Measurements from ENCODE around the gene SRCIN1.

The SRCIN1 gene

DNA sequence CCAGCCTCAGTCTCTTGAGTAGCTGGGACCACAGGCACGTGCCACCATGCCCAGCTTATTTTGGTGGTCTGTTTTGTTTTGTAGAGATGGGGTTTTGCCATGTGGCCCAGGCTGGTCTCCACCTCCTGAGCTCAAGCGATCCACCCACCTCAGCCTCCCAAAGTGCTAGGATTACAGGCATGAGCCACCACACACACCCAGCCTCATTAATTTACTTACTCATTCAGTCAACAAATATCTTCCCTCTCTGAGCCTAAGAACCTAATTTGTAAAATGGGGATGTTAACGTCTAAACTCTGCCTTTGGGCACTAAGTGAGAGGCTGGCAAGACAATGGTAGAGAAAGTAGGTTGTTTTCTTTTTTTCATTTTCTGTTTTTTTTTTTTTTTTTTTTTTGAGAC lies 22.6 kb downstream of the SRCIN1 start:
- no peak for DNase-seq (ENCODE audit: low spot score)

DNA sequence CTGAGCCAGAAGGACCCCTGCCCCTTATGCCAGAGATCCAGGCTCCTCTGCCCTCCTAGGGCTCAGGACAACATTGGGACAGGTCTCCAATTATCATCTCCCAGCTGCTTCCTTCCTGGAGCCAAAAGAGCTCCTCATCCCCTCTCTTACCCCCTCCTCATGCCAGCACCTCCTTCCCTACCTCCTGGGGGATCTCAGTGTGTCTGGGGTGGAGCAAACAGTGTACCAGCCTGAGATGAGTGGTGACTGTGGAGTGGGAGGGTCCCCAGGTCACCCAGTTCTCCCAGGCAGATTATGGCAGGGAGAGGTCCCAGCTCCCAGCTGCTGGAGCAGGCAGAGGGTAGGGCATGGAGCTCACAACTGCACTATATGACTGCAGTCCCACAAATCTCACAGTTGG lies 23.7 kb downstream of the SRCIN1 start:
- no peak for DNase-seq (ENCODE audit: low spot score)

- DNase-seq (ENCODE audit: low spot score) = peak; percentile 74
Observed at GRCh38 chr17:38579934-38580333, 25.8 kb downstream of the SRCIN1 start.

DNA sequence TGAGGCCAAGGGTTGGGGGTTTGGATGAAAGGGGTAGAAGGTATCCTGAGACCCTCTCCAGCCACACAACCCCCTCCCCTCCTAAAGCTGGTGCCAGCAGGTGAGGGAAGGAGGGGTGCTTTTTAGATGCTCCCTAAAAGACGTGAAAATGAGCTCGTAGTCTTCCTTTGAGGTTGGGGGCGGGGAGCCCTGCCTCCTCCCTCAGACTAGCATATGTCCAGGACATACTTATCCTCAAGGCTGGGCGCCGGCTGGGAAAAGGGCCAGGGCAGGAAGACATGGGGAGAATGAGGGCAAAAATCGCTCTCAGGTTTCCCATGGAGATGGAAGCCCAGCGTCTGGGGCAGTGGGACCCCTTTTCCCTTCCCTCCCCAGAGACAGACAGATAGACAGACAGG lies 26.7 kb downstream of the SRCIN1 start:
- DNase-seq (ENCODE audit: low spot score) = no peak

DNA sequence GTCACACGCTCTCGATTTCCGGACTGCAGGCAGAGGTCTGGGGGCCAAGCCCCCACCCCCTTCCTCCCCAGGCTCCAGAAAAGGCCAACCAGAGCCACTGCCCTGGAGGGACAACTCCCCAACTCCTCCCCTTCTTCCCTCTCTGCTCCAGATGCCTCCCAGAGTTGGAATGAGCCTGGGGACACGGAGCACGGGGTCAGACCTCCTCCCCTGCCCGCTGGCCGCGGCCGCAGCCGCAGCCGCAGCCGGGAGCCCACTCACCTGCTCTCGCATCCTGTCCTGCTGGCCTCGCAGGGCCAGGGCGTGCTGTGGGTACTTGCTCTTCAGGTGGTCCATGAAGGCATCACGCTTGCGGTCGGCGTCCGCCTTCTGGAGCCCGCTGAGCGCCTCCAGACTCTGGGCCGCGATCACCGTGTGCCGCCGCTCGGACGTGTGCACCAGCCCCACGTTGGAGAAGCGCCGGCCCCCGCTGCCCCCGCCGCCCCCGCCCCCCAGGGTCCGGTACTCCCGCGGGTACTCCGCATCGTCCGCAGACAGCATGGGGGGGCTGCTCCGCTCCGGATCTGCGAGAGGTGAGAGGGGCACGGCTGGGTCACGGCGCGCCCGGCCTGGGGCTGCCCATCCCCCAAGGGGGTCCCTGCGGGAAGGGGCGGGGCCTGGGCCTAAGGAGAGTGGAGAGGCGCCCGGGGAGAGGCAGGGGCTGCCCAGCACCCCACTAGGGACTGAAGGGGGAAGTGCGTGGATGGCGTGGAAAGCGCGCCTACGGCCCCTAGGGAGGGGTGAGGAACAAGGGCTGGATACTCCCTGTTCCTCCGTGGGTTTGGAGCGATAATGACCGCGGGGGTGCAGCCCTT lies 27.3 kb downstream of the SRCIN1 start:
- DNase-seq (ENCODE audit: low spot score) = no peak

DNA sequence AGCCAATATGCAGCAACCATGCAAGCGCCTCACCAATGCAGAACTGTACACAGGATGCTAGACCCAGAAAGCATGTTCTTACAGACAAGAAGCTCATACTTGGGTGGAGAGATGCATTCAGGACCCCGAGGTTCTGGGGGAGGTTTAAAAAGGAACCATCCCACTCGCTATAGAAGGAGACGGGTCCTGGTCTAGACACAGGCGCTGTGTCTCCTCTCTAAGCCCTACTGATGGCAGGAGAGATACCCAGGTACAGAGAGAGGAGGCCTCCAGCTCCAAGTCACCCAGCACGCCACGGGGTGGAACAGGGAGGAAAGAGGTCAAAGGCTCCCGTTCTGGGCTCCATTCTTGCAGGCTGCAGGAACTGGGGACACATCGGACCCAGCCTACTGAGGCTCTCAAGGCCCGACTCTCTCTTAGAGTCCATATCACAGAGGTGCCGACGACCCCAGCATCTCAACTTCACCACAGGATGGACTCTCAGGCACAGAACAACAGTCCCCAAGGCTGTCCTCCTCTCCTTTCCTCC lies 28.0 kb downstream of the SRCIN1 start:
- DNase-seq (ENCODE audit: low spot score) = no peak

GRCh38 chr17:38577244-38577643 lies 28.5 kb downstream of the SRCIN1 start:
- DNase-seq (ENCODE audit: low spot score) = no peak

DNA sequence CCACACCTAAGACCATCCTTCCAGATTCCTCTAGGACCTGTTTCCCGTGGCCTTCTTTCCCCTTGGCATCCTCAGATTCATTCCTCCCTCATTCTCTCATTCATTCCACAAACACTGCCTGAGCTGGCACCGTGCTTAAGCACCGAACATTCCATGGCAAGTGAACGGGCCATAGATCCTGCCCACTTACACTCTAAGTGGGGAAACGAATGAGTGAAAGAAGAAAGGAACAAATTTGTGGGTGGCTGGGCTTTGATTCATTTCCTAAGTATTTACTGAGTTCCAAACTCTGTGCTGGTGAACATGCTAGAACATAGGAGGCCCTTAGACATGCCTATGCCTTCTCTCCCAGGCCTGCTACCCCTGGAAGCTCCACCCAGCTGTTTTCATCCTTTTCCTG lies 30.0 kb downstream of the SRCIN1 start:
- DNase-seq (ENCODE audit: low spot score) = no peak

DNA sequence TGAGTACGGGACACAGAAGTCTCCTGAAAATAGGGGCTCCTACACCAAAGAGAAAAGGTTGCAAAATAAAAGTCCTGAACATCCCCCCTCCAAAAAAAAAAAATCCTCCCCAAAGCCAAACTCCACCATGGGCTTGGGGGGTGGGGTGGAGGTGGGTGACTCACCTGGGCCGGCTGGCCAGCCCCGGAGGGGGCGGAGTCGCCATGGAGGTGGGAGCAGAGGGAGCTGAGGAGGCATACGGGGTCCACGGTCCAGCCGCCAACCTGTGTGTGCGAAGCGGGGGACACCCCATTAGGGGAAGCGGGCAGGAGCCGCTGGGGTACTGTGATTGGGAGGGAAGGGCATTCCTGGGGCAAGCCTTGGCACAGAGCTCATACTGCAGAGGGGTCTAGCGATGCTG lies 31.0 kb downstream of the SRCIN1 start:
- no peak for DNase-seq (ENCODE audit: low spot score)

DNA sequence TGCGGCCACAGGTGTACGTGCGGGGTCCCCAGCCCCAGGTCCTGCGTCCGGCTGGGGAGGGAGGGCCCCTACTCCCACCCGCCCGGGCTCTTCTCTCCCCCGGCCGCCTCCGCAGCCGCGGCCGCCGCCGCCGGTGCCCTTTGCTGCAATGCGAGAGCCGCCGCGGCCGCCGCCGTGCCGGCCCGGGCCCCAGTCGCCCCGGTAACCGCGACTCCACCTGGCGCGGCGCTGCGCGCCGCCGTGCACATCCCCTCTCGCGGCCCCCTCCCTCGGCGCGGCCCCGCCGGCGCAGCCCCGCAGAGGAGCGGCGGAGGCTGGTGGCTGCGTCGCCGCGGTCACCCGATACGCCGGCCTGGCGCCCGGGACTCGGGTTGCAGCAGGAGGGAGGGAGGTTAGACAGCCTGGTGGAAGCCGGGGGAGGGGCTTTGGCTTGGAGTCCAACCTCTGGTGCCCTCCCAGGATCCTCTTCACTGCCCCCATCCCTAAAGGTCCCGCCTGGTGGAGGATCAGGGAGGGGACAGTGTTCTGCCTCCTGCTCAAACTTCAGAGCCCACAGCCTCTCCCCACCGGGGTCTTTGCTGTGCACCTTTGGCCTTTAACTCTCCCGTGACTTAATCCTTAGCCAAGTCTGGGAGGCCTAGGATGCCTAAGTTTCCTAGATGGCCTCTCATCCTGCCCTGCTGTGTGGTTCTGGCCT lies 32.9 kb downstream of the SRCIN1 start:
- DNase-seq (ENCODE audit: low spot score) = peak; percentile 82

DNA sequence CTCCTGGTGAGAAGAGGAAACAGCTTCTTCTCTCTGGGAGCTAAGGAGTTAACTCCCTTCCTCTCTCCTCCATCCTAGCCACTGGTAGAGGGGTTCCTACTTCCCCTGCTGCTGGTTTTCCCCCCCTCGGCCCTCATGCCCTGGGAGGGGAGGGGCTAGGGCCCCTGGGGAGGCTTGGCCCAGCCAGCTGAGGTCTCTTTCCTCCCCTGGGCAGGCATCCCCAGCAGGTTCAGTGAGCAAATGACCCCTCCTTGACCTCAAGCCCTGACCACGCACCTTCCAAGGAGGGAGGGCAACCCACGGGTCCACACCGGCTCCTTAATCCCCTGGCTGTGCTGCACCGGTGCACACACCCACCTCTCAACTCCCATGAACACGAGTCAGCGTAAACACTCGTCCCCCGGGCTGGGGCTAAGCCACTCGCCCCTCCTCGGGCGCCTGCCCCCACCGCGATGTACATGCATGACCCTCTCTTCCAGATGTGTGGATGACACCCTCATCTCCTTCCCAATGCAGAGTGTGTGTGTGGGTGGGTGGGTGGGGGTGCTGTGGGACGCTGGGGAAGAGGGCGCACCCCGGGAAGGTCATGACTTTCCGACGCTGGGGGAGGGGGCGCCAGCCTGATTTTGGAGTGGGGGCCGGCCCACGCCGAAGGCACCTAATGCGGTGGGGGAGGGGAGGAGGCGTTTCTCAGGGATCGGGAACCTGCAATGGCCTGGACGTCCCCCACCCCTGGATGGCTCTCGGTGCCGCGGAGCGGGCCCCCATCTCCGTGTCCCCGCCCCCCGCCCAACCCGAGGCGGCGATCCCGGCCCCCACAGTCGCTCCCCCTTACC lies 33.7 kb downstream of the SRCIN1 start:
- DNase-seq (ENCODE audit: low spot score) = peak; percentile 58

DNA sequence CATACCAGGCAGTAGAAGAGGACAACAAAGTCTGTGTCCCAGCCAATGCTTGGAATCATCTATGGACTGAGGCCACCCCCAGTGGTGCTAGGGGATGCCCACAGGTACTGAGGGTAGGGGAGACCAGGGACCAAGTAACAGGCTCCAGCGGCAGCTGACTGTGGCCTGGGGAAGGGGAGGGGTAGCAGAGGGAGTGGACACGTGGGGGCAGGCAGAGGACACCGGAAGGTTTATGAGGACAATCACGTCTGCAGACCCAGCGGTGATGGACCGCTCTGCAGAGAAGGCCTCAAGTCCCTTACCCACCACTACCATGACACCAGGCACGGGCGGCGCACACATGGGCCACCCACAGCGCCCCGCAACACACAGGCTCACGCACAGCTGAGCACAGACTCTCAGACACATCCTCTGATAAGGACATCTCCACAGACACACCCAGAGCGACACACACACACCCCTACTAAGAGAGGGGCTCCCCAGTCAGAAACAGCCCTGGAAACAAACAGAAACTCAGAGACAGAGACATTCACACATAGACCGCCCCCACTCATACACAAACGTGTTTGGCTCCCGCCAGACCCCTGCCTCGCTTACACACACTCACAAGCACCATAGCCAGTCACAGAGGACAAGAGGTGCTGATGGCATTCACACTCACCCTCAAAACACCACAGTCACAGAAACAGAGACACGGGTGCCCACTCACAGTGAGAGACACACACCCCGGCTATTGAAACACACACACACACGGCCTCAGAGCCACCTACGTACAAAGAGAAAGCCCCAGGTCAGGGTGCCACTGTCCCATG lies 35.8 kb downstream of the SRCIN1 start:
- peak; percentile 83 for DNase-seq (ENCODE audit: low spot score)

- peak; percentile 96 for DNase-seq (ENCODE audit: low spot score)
Observed at GRCh38 chr17:38568845-38569510, 36.8 kb downstream of the SRCIN1 start.

- DNase-seq (ENCODE audit: low spot score) = peak; percentile 55
Observed at GRCh38 chr17:38568274-38568673, 37.5 kb downstream of the SRCIN1 start.

DNA sequence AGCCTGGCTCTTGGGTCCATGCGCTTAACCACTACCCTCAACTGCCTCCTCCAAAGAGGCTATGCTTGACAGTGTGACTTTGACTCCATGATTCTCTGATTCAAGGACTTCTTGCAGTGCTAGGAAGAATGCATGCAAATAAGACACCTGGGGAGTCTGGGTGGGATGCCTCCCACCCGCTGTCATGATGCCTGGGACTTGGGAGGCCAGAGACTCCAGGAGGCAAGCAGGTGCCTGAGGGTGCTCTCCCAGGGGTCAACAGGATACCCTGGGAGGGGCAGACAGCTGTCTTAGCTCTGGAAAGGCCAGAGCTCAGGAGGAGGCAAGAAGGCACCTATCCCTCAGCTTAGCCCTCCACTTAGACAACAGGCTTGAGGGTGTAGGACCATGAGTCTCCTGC lies 38.4 kb downstream of the SRCIN1 start:
- DNase-seq (ENCODE audit: low spot score) = no peak

DNA sequence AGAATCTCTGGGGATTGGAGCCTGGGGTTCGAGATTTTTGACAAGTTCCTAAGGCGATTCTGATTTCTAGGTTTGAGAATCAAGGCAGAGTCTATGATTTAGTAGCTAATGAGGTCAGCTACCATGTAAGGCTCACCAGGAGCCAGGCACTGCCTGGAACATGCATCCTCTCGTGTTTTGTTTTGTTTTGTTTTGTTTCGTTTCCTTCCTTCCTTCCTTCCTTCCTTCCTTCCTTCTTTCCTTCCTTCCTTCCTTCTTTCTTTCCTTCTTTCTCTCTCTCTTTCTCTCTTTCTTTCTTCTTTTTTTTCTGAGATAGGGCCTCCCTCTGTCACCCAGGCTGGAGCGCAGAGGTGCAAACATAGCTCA lies 39.1 kb downstream of the SRCIN1 start:
- peak; percentile 47 for DNase-seq (ENCODE audit: low spot score)

- DNase-seq (ENCODE audit: low spot score) = no peak
Observed at GRCh38 chr17:38565853-38566665, 39.7 kb downstream of the SRCIN1 start.

DNA sequence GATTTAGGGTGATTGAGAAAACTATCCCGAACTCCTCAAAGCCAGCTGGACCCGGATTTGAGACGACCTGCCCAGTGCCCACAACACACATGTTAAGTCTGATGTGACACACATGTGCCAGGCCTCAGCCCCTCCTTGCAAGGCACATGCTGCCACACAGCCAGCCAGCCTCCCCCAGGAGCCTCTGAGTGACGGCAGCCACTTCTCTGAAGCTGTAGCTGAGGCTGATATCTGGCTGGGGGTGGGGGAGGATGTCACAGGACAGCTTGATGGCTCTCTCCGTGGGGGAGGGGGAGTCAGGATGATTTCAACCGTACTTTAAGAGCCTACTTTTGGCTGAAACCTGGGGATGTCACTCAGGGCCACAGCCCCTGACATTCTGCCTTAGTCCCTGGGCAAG lies 40.9 kb downstream of the SRCIN1 start:
- DNase-seq (ENCODE audit: low spot score) = peak; percentile 53

GRCh38 chr17:38564254-38564837 lies 41.4 kb downstream of the SRCIN1 start:
- DNase-seq (ENCODE audit: low spot score) = no peak

Measured in globus pallidus (tissue), 1 donor.